ENCODE measurements around the gene CSKMT. TPM values are rescaled to one million over a fixed set of nuclear protein-coding genes. Genes with fewer than 3 reads are reported as not detected.
A peak's percentile ranks its signal among the peaks of the same experiment; 100 is the strongest.

Gene CSKMT, protein sequence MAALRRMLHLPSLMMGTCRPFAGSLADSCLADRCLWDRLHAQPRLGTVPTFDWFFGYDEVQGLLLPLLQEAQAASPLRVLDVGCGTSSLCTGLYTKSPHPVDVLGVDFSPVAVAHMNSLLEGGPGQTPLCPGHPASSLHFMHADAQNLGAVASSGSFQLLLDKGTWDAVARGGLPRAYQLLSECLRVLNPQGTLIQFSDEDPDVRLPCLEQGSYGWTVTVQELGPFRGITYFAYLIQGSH
- total RNA-seq (2021) = 49.2 and 51.5 TPM in 2 replicates
- long read RNA-seq, transcript CSKMT-202 (2 exons, 2,870 nt) = major isoform, 37 of 55 reads
- long read RNA-seq, transcript CSKMT-204 (1 exons, 376 nt) = minor isoform, 6 of 55 reads
- long read RNA-seq, partial matches to known transcripts = 0 of 55 reads
- long read RNA-seq, other reads (novel, unspliced or antisense) = 6 of 55 reads

DNA sequence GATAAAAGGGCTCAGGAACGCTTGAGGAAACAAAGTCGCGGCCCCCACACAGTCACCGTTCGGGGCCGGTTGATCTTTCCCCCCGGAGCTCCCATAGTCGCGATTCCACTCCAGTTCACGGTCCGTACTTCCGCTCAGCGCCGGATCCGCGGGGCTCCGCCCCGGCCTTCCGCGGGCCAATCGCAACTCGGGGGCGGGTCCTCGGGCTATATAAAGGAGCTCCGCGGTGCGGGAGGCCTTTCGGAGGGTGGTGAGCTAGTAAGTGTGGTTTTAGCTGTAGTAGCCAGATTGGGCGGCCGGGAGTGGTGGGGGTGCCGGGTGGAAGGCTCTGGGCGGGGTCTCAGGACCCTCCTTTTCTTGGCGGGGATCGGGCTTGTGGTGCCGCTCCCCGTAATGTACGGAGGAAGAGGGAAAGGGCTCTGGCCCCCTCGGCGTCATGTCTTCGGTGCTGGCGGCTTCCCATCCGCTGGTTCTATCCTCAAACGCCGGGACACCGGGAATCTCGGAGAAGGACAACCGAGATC, at the start of gene CSKMT, which contains the start of gene C11orf98:
CSKMT (plus strand) TSS at position 238 of the 524 bp plus-strand sequence. CDS start 568 bp downstream, outside the sequence.
C11orf98 (minus strand) TSS at position 136 of the 524 bp plus-strand sequence; CDS start at position 95, 41 bp downstream.
- no peak within 1 kb of the TSS for H4K91ac ChIP-seq (ENCODE audit: insufficient read length, low read depth, low read length)
- H3K4me1 Mint-ChIP-seq = peaks cover 17 to 21% of the 10 kb centered on the region in 2 experiments
- no peaks in the 10 kb centered on the region; the same call in 1 of the 2 replicates for H3K27me3 Mint-ChIP-seq (ENCODE audit: low read depth)
- H2BK15ac ChIP-seq (ENCODE audit: low read depth, low read length) = no peak within 1 kb of the TSS
- no peak within 1 kb of the TSS for H4K8ac ChIP-seq (replicated peaks; ENCODE audit: insufficient read length, low read depth, low read length)
- H3K79me1 ChIP-seq (ENCODE audit: insufficient read depth, low read depth, low read length, poor library complexity, severe bottlenecking) = no peaks in the 10 kb centered on the region
- no CpG with 5 or more reads among the region's 47 CpGs for WGBS (ENCODE audit: extremely low coverage, insufficient read length, low lambda C conversion rate)
- TF ChIP-seq, protein P1, sequence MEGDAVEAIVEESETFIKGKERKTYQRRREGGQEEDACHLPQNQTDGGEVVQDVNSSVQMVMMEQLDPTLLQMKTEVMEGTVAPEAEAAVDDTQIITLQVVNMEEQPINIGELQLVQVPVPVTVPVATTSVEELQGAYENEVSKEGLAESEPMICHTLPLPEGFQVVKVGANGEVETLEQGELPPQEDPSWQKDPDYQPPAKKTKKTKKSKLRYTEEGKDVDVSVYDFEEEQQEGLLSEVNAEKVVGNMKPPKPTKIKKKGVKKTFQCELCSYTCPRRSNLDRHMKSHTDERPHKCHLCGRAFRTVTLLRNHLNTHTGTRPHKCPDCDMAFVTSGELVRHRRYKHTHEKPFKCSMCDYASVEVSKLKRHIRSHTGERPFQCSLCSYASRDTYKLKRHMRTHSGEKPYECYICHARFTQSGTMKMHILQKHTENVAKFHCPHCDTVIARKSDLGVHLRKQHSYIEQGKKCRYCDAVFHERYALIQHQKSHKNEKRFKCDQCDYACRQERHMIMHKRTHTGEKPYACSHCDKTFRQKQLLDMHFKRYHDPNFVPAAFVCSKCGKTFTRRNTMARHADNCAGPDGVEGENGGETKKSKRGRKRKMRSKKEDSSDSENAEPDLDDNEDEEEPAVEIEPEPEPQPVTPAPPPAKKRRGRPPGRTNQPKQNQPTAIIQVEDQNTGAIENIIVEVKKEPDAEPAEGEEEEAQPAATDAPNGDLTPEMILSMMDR (conservative IDR thresholded peaks at IDR 0.05) = no peak
- no peak within 1 kb of the TSS for H3K27ac ChIP-seq (ENCODE audit: insufficient read length, low read depth, low read length)
- peak within 1 kb of the TSS; percentile 96 to 98 (median 97) for H3K27ac Mint-ChIP-seq
- no peaks in the 10 kb centered on the region for H3K9me3 ChIP-seq (ENCODE audit: control insufficient read depth, low read depth, low read length)
- H4K20me1 ChIP-seq (ENCODE audit: control insufficient read depth, insufficient read depth, insufficient read length) = no peaks in the 10 kb centered on the region
- H3K14ac ChIP-seq (ENCODE audit: insufficient read depth, low read length) = peak within 1 kb of the TSS; percentile 74
- no peak within 1 kb of the TSS for H2BK12ac ChIP-seq (ENCODE audit: insufficient read length, low read depth, low read length)
- H3K4me3 Mint-ChIP-seq = peak within 1 kb of the TSS; percentile 94 to 99
- H3K4me2 ChIP-seq (ENCODE audit: insufficient read depth, insufficient read length, low read length) = peak within 1 kb of the TSS; percentile 86
- peaks cover 29 to 57% (median 29%) of the 10 kb centered on the region in 3 experiments for H3K36me3 Mint-ChIP-seq (ENCODE audit: insufficient read depth in 1 of 3, low read depth in 3 of 3)
- no peak within 1 kb of the TSS for H2BK5ac ChIP-seq (ENCODE audit: insufficient read length, low read length)
- H2BK120ac ChIP-seq (ENCODE audit: low read depth, low read length, poor library complexity, severe bottlenecking) = no peak within 1 kb of the TSS
- H3K4ac ChIP-seq (ENCODE audit: low read depth, low read length) = no peak within 1 kb of the TSS
- H2BK20ac ChIP-seq (ENCODE audit: low read depth, low read length, poor library complexity, severe bottlenecking) = no peak within 1 kb of the TSS
- H4K5ac ChIP-seq (ENCODE audit: insufficient read length, low read depth, low read length) = no peak within 1 kb of the TSS
- H3K4me1 ChIP-seq (ENCODE audit: insufficient read depth, low read length) = peaks cover 2% of the 10 kb centered on the region; the same call in 1 of the 2 replicates
- H3K79me2 ChIP-seq (ENCODE audit: insufficient read depth, low read length) = peaks cover 3% of the 10 kb centered on the region; the same call in 1 of the 2 replicates
- peaks cover 14% of the 10 kb centered on the region for H3K23me2 ChIP-seq (ENCODE audit: insufficient read length, low read depth, low read length, poor library complexity, severe bottlenecking)
- no peak within 1 kb of the TSS for H2AFZ ChIP-seq (ENCODE audit: low read length)
- peak within 1 kb of the TSS; percentile 51 for H3K18ac ChIP-seq (ENCODE audit: insufficient read length, low read depth, low read length)
- H3K56ac ChIP-seq (ENCODE audit: insufficient read length, low read depth, low read length) = no peak within 1 kb of the TSS
- peak; percentile 92 for DNase-seq
- no peaks in the 10 kb centered on the region for H3K27me3 ChIP-seq (ENCODE audit: insufficient read depth, low read length)
- no peak within 1 kb of the TSS for H3T11ph ChIP-seq (ENCODE audit: low read length)
- H3K23ac ChIP-seq (ENCODE audit: insufficient read length, low read depth, low read length) = no peak within 1 kb of the TSS
- no peaks in the 10 kb centered on the region; a peak in 1 of 5 replicates for H3K9me3 Mint-ChIP-seq
- H2AK5ac ChIP-seq (ENCODE audit: insufficient read length, low read length) = no peak within 1 kb of the TSS
- H3K9ac ChIP-seq (ENCODE audit: extremely low read depth, insufficient read length, low read length) = peak within 1 kb of the TSS; percentile 95
